Epithelial cell of alveolus of lung (primary cell): ENCODE measurements around the gene DUS4L. TPM values are rescaled to one million over a fixed set of nuclear protein-coding genes. Genes with fewer than 3 reads are reported as not detected.

Experiments
- total RNA-seq: library from RNA; depleted of rRNA; stranded (reverse); fragments of >200 nt; gene quantifications from 2 replicates; pipeline ENCODE4 v1.2.1, GENCODE V29; 2015

DUS4L gene, protein sequence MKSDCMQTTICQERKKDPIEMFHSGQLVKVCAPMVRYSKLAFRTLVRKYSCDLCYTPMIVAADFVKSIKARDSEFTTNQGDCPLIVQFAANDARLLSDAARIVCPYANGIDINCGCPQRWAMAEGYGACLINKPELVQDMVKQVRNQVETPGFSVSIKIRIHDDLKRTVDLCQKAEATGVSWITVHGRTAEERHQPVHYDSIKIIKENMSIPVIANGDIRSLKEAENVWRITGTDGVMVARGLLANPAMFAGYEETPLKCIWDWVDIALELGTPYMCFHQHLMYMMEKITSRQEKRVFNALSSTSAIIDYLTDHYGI
- total RNA-seq = 6.9 and 16.7 TPM in 2 replicates

GRCh38 chr7:107563775-107564552, at the start of gene DUS4L, which contains the start of gene COG5:
Gene DUS4L (plus strand): TSS chr7:107563971. CDS start chr7:107567071, 3,100 bp downstream.
Gene COG5 (minus strand): TSS chr7:107563920. CDS start chr7:107563896, 24 bp downstream.

DNA sequence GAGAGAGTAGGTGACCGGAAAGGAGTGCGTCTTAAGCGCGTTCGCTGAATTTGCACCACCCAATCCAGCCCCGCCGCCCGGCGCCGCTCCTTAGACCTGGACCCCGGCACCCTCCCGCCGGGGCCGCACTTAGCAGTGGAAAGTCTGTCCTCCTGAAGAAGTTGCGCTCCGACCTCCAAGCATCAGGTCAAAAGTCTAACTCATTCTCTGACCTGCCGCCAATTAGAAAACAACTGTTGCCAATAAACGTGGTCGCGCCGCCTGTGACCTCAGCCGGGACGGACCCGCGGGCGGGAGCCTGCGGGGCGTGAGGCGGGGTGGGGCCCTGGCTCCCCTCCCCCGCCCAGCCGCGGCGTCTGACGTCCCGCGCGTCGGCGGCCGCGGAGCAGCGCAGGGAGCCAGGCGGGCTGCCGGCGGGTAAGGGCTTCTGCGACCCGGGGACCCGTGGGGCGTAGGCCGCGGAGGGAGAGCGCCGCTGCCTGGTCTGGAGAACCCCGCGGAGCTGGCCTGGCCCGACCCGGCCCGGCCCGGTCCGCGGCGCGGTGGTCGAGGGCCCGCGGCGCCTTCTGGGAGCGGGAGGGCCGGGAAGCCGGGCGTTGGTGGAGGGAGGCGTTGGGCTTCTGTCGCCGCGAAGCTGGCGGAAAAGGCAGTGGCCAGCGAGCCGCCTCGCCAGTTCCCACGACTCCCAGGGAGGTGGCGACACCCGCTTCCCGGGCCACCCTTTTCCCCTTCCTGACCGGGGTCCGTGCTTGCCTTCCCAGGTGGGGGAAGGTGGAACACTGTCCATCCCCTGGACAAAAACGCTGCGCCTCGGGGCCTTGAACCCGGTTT, 16.3 kb downstream of the DUS4L start, which contains the start of gene BCAP29:
TSS of gene BCAP29 (plus strand) at position 362 of the 831 bp plus-strand sequence. CDS start 527 bp downstream, outside the sequence.

Other genes starting within 250 kb of the DUS4L start
- not detected in 2 replicates for gene GPR22, start 93.9 kb upstream of the DUS4L start, total RNA-seq
- 29.8 and 30.0 TPM in 2 replicates for gene COG5, start 51 bp upstream of the DUS4L start, total RNA-seq
- gene BCAP29, start 16.3 kb downstream of the DUS4L start, total RNA-seq = 45.0 and 82.4 TPM in 2 replicates
- gene SLC26A4, start 96.9 kb downstream of the DUS4L start, total RNA-seq = 0.40 and 0.78 TPM in 2 replicates
- 14.2 and 16.1 TPM in 2 replicates for gene CBLL1, start 180.2 kb downstream of the DUS4L start, total RNA-seq
- not detected in 2 replicates for gene SLC26A3, start 239.3 kb downstream of the DUS4L start, total RNA-seq